Neuronal stem cell (in vitro differentiated cells): ENCODE measurements around the gene TTC28.

Experiments used
- DNase-seq: peaks from one replicate; pipeline ENCODE4 v3.0.0-alpha.2; 2013; ENCODE audit warnings: low spot score
- H2AFZ ChIP-seq: one replicate; pipeline ENCODE4 v1.6.1; 2013; ENCODE audit warnings: mild to moderate bottlenecking, low read length, inconsistent platforms
- H2AK5ac ChIP-seq: 2 replicates; pipeline ENCODE4 v1.6.1; 2013; ENCODE audit warnings: low read depth, mild to moderate bottlenecking, inconsistent platforms, low read length, moderate library complexity, mixed read lengths
- H2BK120ac ChIP-seq: 2 replicates; pipeline ENCODE4 v1.6.1; 2013; ENCODE audit warnings: low read depth, mild to moderate bottlenecking, inconsistent platforms, low read length, moderate library complexity, mixed read lengths
- H2BK12ac ChIP-seq: one replicate; pipeline ENCODE4 v1.6.1; 2013; ENCODE audit warnings: low read length, inconsistent platforms
- H2BK15ac ChIP-seq: 2 replicates; pipeline ENCODE4 v1.6.1; 2013; ENCODE audit warnings: mild to moderate bottlenecking, low read length, inconsistent platforms, mixed read lengths
- H2BK5ac ChIP-seq: one replicate; pipeline ENCODE4 v1.6.1; 2013; ENCODE audit warnings: inconsistent platforms, mild to moderate bottlenecking, low read length, moderate library complexity
- H3K14ac ChIP-seq: one replicate; pipeline ENCODE4 v1.6.1; 2013; ENCODE audit warnings: low read length, inconsistent platforms
- H3K18ac ChIP-seq: 2 replicates; pipeline ENCODE4 v1.6.1; 2013; ENCODE audit warnings: low read length, inconsistent platforms
- H3K23ac ChIP-seq: 2 replicates; pipeline ENCODE4 v1.6.1; 2013; ENCODE audit warnings: low read depth, mild to moderate bottlenecking, mixed read lengths, low read length, inconsistent platforms; ENCODE audit not compliant: poor library complexity
- H3K27ac ChIP-seq: replicated peaks from 3 replicates; pipeline ENCODE4 v1.5.1; 2013; ENCODE audit warnings: low read length, inconsistent platforms
- H3K27me3 ChIP-seq, 3 experiments: 2 replicates each; pipeline ENCODE4 v1.6.1; 2013; ENCODE audit warnings: low read length in 3 of 3, mild to moderate bottlenecking in 2 of 3, inconsistent platforms in 1 of 3, low read depth in 1 of 3, mixed read lengths in 1 of 3, moderate library complexity in 1 of 3; ENCODE audit not compliant: control insufficient read depth in 3 of 3, insufficient read depth in 3 of 3
- H3K36me3 ChIP-seq, 2 donors: replicated peaks in 1 of 2; 2 replicates each; pipeline ENCODE4 v1.6.1; 2013; ENCODE audit warnings: low read length in 2 of 2; ENCODE audit not compliant: control insufficient read depth in 2 of 2, insufficient read depth in 2 of 2
- H3K4ac ChIP-seq: 2 replicates; pipeline ENCODE4 v1.6.1; 2013; ENCODE audit warnings: inconsistent platforms, mild to moderate bottlenecking, low read length, moderate library complexity
- H3K4me1 ChIP-seq, 2 donors: 1 replicate in 1 of 2; 2 replicates in 1 of 2; pipeline ENCODE4 v1.6.1; 2013; ENCODE audit warnings: low read length in 2 of 2, low read depth in 1 of 2; ENCODE audit not compliant: control insufficient read depth in 2 of 2, insufficient read depth in 1 of 2
- H3K4me2 ChIP-seq: one replicate; pipeline ENCODE4 v1.6.1; 2013; ENCODE audit warnings: mild to moderate bottlenecking, low read length, inconsistent platforms; ENCODE audit not compliant: insufficient read depth, poor library complexity, severe bottlenecking
- H3K4me3 ChIP-seq, 2 donors: 2 replicates each; pipeline ENCODE4 v1.5.1; 2013; ENCODE audit warnings: low read length in 2 of 2, mild to moderate bottlenecking in 2 of 2, inconsistent platforms in 1 of 2, moderate library complexity in 1 of 2
- H3K79me1 ChIP-seq: one replicate; pipeline ENCODE4 v1.6.1; 2013; ENCODE audit warnings: low read depth, mild to moderate bottlenecking, inconsistent platforms, low read length, moderate library complexity
- H3K9ac ChIP-seq: one replicate; pipeline ENCODE4 v1.6.1; 2013; ENCODE audit warnings: mild to moderate bottlenecking, low read depth, low read length, inconsistent platforms; ENCODE audit not compliant: poor library complexity
- H3K9me3 ChIP-seq, 2 donors: replicated peaks in 1 of 2; 2 replicates each; pipeline versions ENCODE3 to v1.6.1; 2013; ENCODE audit warnings: low read length in 2 of 2, mild to moderate bottlenecking in 2 of 2, inconsistent platforms in 1 of 2, low read depth in 1 of 2, mixed read lengths in 1 of 2, moderate library complexity in 1 of 2; ENCODE audit not compliant: control insufficient read depth in 2 of 2, insufficient read depth in 1 of 2
- H4K8ac ChIP-seq: one replicate; pipeline ENCODE4 v1.6.1; 2013; ENCODE audit warnings: low read depth, mild to moderate bottlenecking, inconsistent platforms, low read length, moderate library complexity
- H4K91ac ChIP-seq: one replicate; pipeline ENCODE4 v1.6.1; 2013; ENCODE audit warnings: low read length, low read depth, mild to moderate bottlenecking, inconsistent platforms; ENCODE audit not compliant: poor library complexity
- WGBS, 2 donors: extraction: QIAGEN DNeasy Blood & Tissue Kit; methylation state at CpG; one replicate each; pipeline ENCODE4 v1.1.7; 2013; ENCODE audit warnings: missing lambda C conversion rate in 2 of 2, mixed read lengths in 1 of 2; ENCODE audit not compliant: insufficient read length in 2 of 2, insufficient replicate concordance in 1 of 2; ENCODE audit errors: extremely low coverage in 2 of 2; 5-methylcytosine and 5-hydroxymethylcytosine counted together

The TTC28 gene

DNA sequence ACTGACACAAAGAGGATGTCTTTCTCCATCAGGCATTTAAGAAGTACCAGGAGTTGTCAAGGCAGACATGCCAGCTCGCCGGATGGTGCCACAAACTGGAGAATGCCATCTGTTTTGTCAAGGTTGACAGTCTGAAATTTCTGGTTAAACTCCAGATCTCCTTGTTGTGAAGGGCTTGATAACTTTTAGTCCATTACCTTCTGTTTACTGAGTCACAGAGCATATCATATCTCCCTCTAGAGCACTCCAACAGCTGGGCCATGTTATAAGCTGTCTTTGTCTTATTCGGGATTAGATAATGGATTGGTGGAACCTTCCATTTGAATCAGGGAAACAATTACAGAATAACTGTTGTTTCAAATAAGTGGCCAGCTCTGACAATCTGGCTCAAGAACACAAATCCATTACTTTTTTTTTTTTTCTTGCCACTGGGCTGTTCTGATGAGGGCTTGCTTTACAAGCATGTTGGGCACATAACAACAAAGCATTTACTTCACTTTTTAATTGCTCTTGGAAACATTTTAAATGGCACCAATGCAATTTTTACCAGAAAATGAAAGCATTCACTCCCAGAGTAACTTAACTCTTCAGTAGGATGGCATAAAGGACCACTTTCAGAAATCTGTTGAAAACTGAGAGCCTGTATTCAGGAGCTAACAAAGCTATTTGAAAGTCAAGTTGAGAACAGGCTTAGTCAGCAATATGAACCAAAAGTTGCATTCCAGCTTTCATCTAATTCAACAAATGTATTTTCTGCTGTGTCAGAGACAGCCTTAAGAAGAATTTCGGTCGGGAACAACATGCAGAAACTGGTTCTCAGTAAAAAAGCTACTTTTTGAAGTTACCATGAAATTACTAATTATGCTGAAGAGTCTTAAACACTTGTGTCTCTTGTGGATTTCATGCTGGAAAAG, 533.0 kb downstream of the TTC28 start:
- Histone ChIP-seq H3K4me3 (no peak overlapping the region), H3K9me3 (peaks cover 0 to 3% of the 10 kb centered on the region in 2 donors), H3K4me1 (peaks cover 2 to 27% of the 10 kb centered on the region in 2 donors), H3K18ac (no peak overlapping the region), H3K36me3 (peaks cover 0 to 3% of the 10 kb centered on the region in 2 donors), H3K79me1 (no peaks in the 10 kb centered on the region), H4K8ac (no peak overlapping the region), H4K91ac (no peak overlapping the region), H3K27me3 (no peaks in the 10 kb centered on the region), H2BK12ac (no peak overlapping the region), H3K27ac (no peak overlapping the region), H2AFZ (no peak overlapping the region), H3K4me2 (no peak overlapping the region), H3K4ac (no peak overlapping the region), H2BK15ac (no peak overlapping the region), H2AK5ac (no peak overlapping the region), H3K23ac (no peak overlapping the region), H3K9ac (no peak overlapping the region), H2BK5ac (no peak overlapping the region), H3K14ac (no peak overlapping the region), H2BK120ac (no peak overlapping the region)
- no peak for DNase-seq
- no CpG with 5 or more reads among the region's 5 CpGs for WGBS, 2 donors

DNA sequence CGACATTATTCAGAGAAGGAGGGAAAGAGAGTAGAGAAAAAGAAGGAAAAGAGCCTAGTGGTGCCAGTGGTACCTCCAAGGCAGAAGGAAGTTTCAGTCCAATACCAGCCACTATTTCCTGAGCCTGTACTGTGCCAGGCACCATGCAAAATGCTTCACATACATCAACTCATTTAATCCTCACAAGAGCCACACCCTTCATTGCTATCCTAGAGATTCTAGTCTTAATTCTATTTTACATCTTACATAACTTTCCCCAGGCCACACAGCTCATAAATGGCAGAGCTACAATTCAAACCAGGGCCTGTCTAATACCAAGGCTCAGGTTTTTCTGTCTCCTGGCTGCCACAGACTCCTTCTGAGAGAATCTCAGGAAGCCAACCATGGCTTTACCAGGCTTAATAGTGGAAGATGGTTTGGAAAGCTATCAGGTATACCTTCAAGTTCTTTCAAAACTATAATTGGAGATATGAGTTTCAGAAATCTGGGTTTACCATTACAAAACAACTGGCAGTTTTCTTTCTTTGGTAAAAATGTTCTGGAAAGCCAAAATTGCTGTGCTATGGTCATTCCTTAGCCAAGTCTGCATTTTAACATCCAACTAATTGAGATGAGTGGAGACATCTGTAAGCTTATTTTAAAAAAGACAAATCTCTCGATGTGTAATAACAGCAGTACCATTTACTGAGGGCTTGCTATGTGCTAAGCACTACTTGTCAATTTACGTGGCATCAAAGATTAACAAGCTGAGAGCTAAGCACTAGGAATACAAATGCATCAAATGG, 535.5 kb downstream of the TTC28 start:
- Histone ChIP-seq H3K23ac (no peak overlapping the region), H2BK15ac (no peak overlapping the region), H3K14ac (no peak overlapping the region), H3K18ac (no peak overlapping the region), H2BK120ac (no peak overlapping the region), H3K27me3 (no peaks in the 10 kb centered on the region), H4K91ac (no peak overlapping the region), H3K27ac (no peak overlapping the region), H3K9ac (no peak overlapping the region), H3K4me3 (no peak overlapping the region), H2AFZ (no peak overlapping the region), H3K36me3 (peaks cover 0 to 3% of the 10 kb centered on the region in 2 donors), H3K4me1 (peaks cover 0 to 27% of the 10 kb centered on the region in 2 donors), H4K8ac (no peak overlapping the region), H3K9me3 (no peaks in the 10 kb centered on the region), H2BK12ac (no peak overlapping the region), H3K4me2 (no peak overlapping the region), H3K79me1 (no peaks in the 10 kb centered on the region), H2AK5ac (no peak overlapping the region), H3K4ac (no peak overlapping the region), H2BK5ac (no peak overlapping the region)
- no CpG with 5 or more reads among the region's 3 CpGs for WGBS, 2 donors
- DNase-seq = no peak

DNA sequence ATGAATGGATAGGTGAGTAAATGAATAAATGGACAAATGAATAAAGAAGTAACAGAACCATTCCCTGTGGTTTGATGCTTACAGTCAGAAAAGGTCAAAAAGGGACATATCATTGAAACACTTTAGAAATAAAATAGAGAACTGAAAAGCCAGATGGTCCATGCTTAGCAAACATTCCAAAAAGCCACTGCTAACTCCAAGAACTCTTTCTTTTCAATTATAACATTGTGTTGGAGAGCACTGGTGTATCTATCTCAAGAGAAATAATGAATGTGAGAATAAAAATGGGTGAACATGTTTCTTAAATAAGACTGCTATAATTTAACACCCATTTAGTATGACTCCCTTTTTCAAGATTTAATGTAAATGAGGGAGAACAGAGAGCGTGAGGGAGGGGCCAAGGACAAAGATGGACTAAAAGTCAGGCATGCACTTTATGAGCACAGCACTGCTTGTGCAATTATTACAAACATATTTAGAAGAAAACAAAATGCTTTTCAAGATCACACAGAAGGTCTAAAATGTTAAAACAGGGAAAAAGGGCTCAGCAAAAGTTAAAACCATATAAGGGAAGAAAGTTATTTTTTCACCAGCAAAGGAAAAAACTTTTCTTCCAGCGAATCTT, 536.3 kb downstream of the TTC28 start:
- no peak overlapping the region for H4K8ac ChIP-seq
- no peak overlapping the region for H3K4ac ChIP-seq
- H2BK5ac ChIP-seq = no peak overlapping the region
- no peak overlapping the region for H4K91ac ChIP-seq
- no peaks in the 10 kb centered on the region for H3K36me3 ChIP-seq
- H3K27ac ChIP-seq = no peak overlapping the region
- H3K27me3 ChIP-seq = no peaks in the 10 kb centered on the region
- H3K4me1 ChIP-seq = peaks cover 0 to 27% of the 10 kb centered on the region in 2 donors
- no peak overlapping the region for H3K9ac ChIP-seq
- no peak for DNase-seq
- H3K4me3 ChIP-seq = no peak overlapping the region
- no peak overlapping the region for H2BK120ac ChIP-seq
- no peak overlapping the region for H3K4me2 ChIP-seq
- H3K14ac ChIP-seq = no peak overlapping the region
- no peak overlapping the region for H2BK12ac ChIP-seq
- H2BK15ac ChIP-seq = no peak overlapping the region
- no peaks in the 10 kb centered on the region for H3K9me3 ChIP-seq
- H3K79me1 ChIP-seq = no peaks in the 10 kb centered on the region
- no CpG with 5 or more reads among the region's 2 CpGs for WGBS, 2 donors
- H3K18ac ChIP-seq = no peak overlapping the region
- no peak overlapping the region for H2AK5ac ChIP-seq
- H2AFZ ChIP-seq = no peak overlapping the region
- no peak overlapping the region for H3K23ac ChIP-seq
